Measurements from ENCODE around the gene KL. TPM values are rescaled to one million over a fixed set of nuclear protein-coding genes. Genes with fewer than 3 reads are reported as not detected.

The KL gene
- polyA plus RNA-seq, 1 donor (not counting 4 experiments of a cell fraction or from before 2014, with no cell fraction given) = not detected

DNA sequence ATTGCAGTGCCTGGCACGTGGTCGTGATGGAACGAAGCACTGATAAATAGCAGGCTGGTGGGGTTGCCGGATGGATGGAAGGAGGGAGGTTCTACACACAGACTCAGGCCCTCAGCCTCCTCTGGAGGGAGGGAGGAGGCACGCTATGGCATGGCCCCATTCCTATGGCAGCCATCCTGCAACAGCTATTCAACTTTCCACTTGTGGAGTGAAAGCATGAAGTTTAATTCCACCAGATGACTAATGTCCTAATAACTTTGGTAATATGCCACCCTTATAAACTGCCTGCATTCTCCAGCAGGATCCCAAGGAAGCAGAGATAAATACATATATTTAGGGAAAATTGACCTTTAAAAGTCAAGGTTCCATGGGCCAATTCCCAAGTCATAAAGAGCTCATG, 92.4 kb downstream of the KL start:
- FAIRE-seq (no peak), DNase-seq (ENCODE audit: low read depth, low spot score) (no peak)
- Histone ChIP-seq H4K20me1 (ENCODE audit: control insufficient read depth, extremely low read depth, insufficient read depth, low read length) (no peaks in the 10 kb centered on the region), H3K79me2 (ENCODE audit: control insufficient read depth, insufficient read depth, low read length) (no peaks in the 10 kb centered on the region), H3K9me1 (ENCODE audit: control insufficient read depth, extremely low read depth, insufficient read depth, low read length) (no peaks in the 10 kb centered on the region), H3K9ac (ENCODE audit: control insufficient read depth, extremely low read depth, insufficient read depth, low read length) (no peak overlapping the region), H3K27me3 (ENCODE audit: control insufficient read depth, extremely low read depth, insufficient read depth, low read length) (no peaks in the 10 kb centered on the region), H3K36me3 (ENCODE audit: control insufficient read depth in 2 of 2, extremely low read depth in 1 of 2, insufficient read depth in 2 of 2, low read length in 2 of 2) (peaks cover 36% of the 10 kb centered on the region in 2 experiments), H3K4me1 (ENCODE audit: control insufficient read depth, extremely low read depth, insufficient read depth, low read length) (no peaks in the 10 kb centered on the region), H3K4me3 (ENCODE audit: control insufficient read depth in 2 of 3, extremely low read depth in 1 of 3, insufficient read depth in 2 of 3, low read depth in 1 of 3, low read length in 3 of 3) (no peak overlapping the region), H3K9me3 (ENCODE audit: control insufficient read depth, low read depth, low read length) (no peaks in the 10 kb centered on the region), H3K27ac (ENCODE audit: control insufficient read depth, insufficient read depth, low read length) (no peak overlapping the region), H2AFZ (ENCODE audit: control insufficient read depth, low read length) (no peak overlapping the region), H3K4me2 (ENCODE audit: control insufficient read depth, extremely low read depth, insufficient read depth, low read depth, low read length) (no peak overlapping the region)
- no peak for TF ChIP-seq CTCF (optimal IDR thresholded peaks at IDR 0.05 in 1 of 3, IDR thresholded peaks at IDR 0.05 in 1 of 3, conservative IDR thresholded peaks at IDR 0.05 in 1 of 3; ENCODE audit: extremely low read depth in 1 of 3, insufficient read depth in 2 of 3, low read length in 3 of 3)
- TF ChIP-seq EZH2 (IDR thresholded peaks at IDR 0.05; ENCODE audit: low read length) = no peak
- dilution Hi-C loops (cut with MboI; ENCODE audit: extremely low pct_ligation_motif_present, low sequenced_read_pairs) = no loop called here

GRCh38 chr13:33109271-33109697, 93.1 kb downstream of the KL start:
- H3K4me1 ChIP-seq (ENCODE audit: control insufficient read depth, extremely low read depth, insufficient read depth, low read length) = no peaks in the 10 kb centered on the region
- no peaks in the 10 kb centered on the region for H4K20me1 ChIP-seq (ENCODE audit: control insufficient read depth, extremely low read depth, insufficient read depth, low read length)
- no peak for DNase-seq (ENCODE audit: low read depth, low spot score)
- H3K4me2 ChIP-seq (ENCODE audit: control insufficient read depth, extremely low read depth, insufficient read depth, low read depth, low read length) = no peak overlapping the region
- no peak overlapping the region for H3K9ac ChIP-seq (ENCODE audit: control insufficient read depth, extremely low read depth, insufficient read depth, low read length)
- peaks cover 39% of the 10 kb centered on the region in 2 experiments for H3K36me3 ChIP-seq (ENCODE audit: control insufficient read depth in 2 of 2, extremely low read depth in 1 of 2, insufficient read depth in 2 of 2, low read length in 2 of 2)
- no peaks in the 10 kb centered on the region for H3K27me3 ChIP-seq (ENCODE audit: control insufficient read depth, extremely low read depth, insufficient read depth, low read length)
- H3K79me2 ChIP-seq (ENCODE audit: control insufficient read depth, insufficient read depth, low read length) = no peaks in the 10 kb centered on the region
- dilution Hi-C loops (cut with MboI; ENCODE audit: extremely low pct_ligation_motif_present, low sequenced_read_pairs) = no loop called here
- no peaks in the 10 kb centered on the region for H3K9me3 ChIP-seq (ENCODE audit: control insufficient read depth, low read depth, low read length)
- no peak for TF ChIP-seq EZH2 (IDR thresholded peaks at IDR 0.05; ENCODE audit: low read length)
- no peak overlapping the region for H3K4me3 ChIP-seq (ENCODE audit: control insufficient read depth in 2 of 3, extremely low read depth in 1 of 3, insufficient read depth in 2 of 3, low read depth in 1 of 3, low read length in 3 of 3)
- no peaks in the 10 kb centered on the region for H3K9me1 ChIP-seq (ENCODE audit: control insufficient read depth, extremely low read depth, insufficient read depth, low read length)
- no peak overlapping the region for H2AFZ ChIP-seq (ENCODE audit: control insufficient read depth, low read length)
- H3K27ac ChIP-seq (ENCODE audit: control insufficient read depth, insufficient read depth, low read length) = no peak overlapping the region
- FAIRE-seq = no peak

GRCh38 chr13:33109801-33110200, 93.6 kb downstream of the KL start:
- DNase-seq (ENCODE audit: low read depth, low spot score) = no peak
- TF ChIP-seq EZH2 (IDR thresholded peaks at IDR 0.05; ENCODE audit: low read length) (no peak), CTCF (optimal IDR thresholded peaks at IDR 0.05 in 1 of 3, IDR thresholded peaks at IDR 0.05 in 1 of 3, conservative IDR thresholded peaks at IDR 0.05 in 1 of 3; ENCODE audit: extremely low read depth in 1 of 3, insufficient read depth in 2 of 3, low read length in 3 of 3) (peak; percentile 15 to 57 (median 24))
- FAIRE-seq = no peak

More at GRCh38 chr13:33109801-33110200, 93.6 kb downstream of the KL start:
- Histone ChIP-seq H3K4me1 (ENCODE audit: control insufficient read depth, extremely low read depth, insufficient read depth, low read length) (no peaks in the 10 kb centered on the region), H3K9ac (ENCODE audit: control insufficient read depth, extremely low read depth, insufficient read depth, low read length) (no peak overlapping the region), H4K20me1 (ENCODE audit: control insufficient read depth, extremely low read depth, insufficient read depth, low read length) (no peaks in the 10 kb centered on the region), H3K27ac (ENCODE audit: control insufficient read depth, insufficient read depth, low read length) (no peak overlapping the region), H3K79me2 (ENCODE audit: control insufficient read depth, insufficient read depth, low read length) (no peaks in the 10 kb centered on the region), H3K4me3 (ENCODE audit: control insufficient read depth in 2 of 3, extremely low read depth in 1 of 3, insufficient read depth in 2 of 3, low read depth in 1 of 3, low read length in 3 of 3) (no peak overlapping the region), H3K9me1 (ENCODE audit: control insufficient read depth, extremely low read depth, insufficient read depth, low read length) (no peaks in the 10 kb centered on the region), H2AFZ (ENCODE audit: control insufficient read depth, low read length) (no peak overlapping the region), H3K27me3 (ENCODE audit: control insufficient read depth, extremely low read depth, insufficient read depth, low read length) (no peaks in the 10 kb centered on the region), H3K4me2 (ENCODE audit: control insufficient read depth, extremely low read depth, insufficient read depth, low read depth, low read length) (no peak overlapping the region), H3K9me3 (ENCODE audit: control insufficient read depth, low read depth, low read length) (no peaks in the 10 kb centered on the region), H3K36me3 (ENCODE audit: control insufficient read depth in 2 of 2, extremely low read depth in 1 of 2, insufficient read depth in 2 of 2, low read length in 2 of 2) (peaks cover 39% of the 10 kb centered on the region in 2 experiments)
- dilution Hi-C loops (cut with MboI; ENCODE audit: extremely low pct_ligation_motif_present, low sequenced_read_pairs) = no loop called here
